Measurements from ENCODE around the gene SRP19.

The SRP19 gene

GRCh38 chr5:112870966-112871365 lies 9.9 kb downstream of the SRP19 start:
- no peak for ATAC-seq
- TF ChIP-seq ARNTL (CRISPR knock-in tag; IDR thresholded peaks at IDR 0.05; ENCODE audit: borderline replicate concordance, low read depth): no peak

GRCh38 chr5:112876362-112876761 lies 15.3 kb downstream of the SRP19 start:
- TF ChIP-seq GLIS3 (CRISPR knock-in tag; IDR thresholded peaks at IDR 0.05) (no peak), PATZ1 (CRISPR knock-in tag; IDR thresholded peaks at IDR 0.05; ENCODE audit: borderline replicate concordance) (no peak), CSRNP3 (CRISPR knock-in tag; IDR thresholded peaks at IDR 0.05) (no peak), TOX (CRISPR knock-in tag; IDR thresholded peaks at IDR 0.05; ENCODE audit: borderline replicate concordance) (no peak), ZFP30 (CRISPR knock-in tag; IDR thresholded peaks at IDR 0.05) (no peak), ZNF565 (CRISPR knock-in tag; conservative IDR thresholded peaks at IDR 0.05; ENCODE audit: low read depth) (no peak), RARB (CRISPR knock-in tag; IDR thresholded peaks at IDR 0.05) (no peak), PPARA (CRISPR knock-in tag; IDR thresholded peaks at IDR 0.05; ENCODE audit: borderline replicate concordance) (no peak), ARNTL (CRISPR knock-in tag; IDR thresholded peaks at IDR 0.05; ENCODE audit: borderline replicate concordance, low read depth) (no peak), ZC3H10 (CRISPR knock-in tag; IDR thresholded peaks at IDR 0.05) (no peak), POU6F1 (CRISPR knock-in tag; IDR thresholded peaks at IDR 0.05; ENCODE audit: borderline replicate concordance, low read depth) (no peak), ZFP3 (CRISPR knock-in tag; IDR thresholded peaks at IDR 0.05) (no peak)
- ATAC-seq: no peak

- no peak for TF ChIP-seq ZFP30 (CRISPR knock-in tag; IDR thresholded peaks at IDR 0.05)
- TF ChIP-seq POU6F1 (CRISPR knock-in tag; IDR thresholded peaks at IDR 0.05; ENCODE audit: borderline replicate concordance, low read depth): no peak
- no peak for TF ChIP-seq CSDC2 (CRISPR knock-in tag; IDR thresholded peaks at IDR 0.05)
- no peak for TF ChIP-seq ARNTL (CRISPR knock-in tag; IDR thresholded peaks at IDR 0.05; ENCODE audit: borderline replicate concordance, low read depth)
- TF ChIP-seq BACH2 (CRISPR knock-in tag; IDR thresholded peaks at IDR 0.05; ENCODE audit: borderline replicate concordance): no peak
- TF ChIP-seq PPARA (CRISPR knock-in tag; IDR thresholded peaks at IDR 0.05; ENCODE audit: borderline replicate concordance): no peak
- TF ChIP-seq ZNF8 (CRISPR knock-in tag; IDR thresholded peaks at IDR 0.05): no peak
- TF ChIP-seq CSRNP3 (CRISPR knock-in tag; IDR thresholded peaks at IDR 0.05): no peak
- TF ChIP-seq ESRRG (CRISPR knock-in tag; IDR thresholded peaks at IDR 0.05): no peak
- no peak for TF ChIP-seq TSHZ2 (CRISPR knock-in tag; IDR thresholded peaks at IDR 0.05)
- TF ChIP-seq RARB (CRISPR knock-in tag; IDR thresholded peaks at IDR 0.05): no peak
- no peak for TF ChIP-seq TCF4 (CRISPR knock-in tag; IDR thresholded peaks at IDR 0.05; ENCODE audit: borderline replicate concordance)
- no peak for TF ChIP-seq SNAI2 (CRISPR knock-in tag; IDR thresholded peaks at IDR 0.05)
- no peak for TF ChIP-seq GLIS3 (CRISPR knock-in tag; IDR thresholded peaks at IDR 0.05)
- TF ChIP-seq CREB5 (CRISPR knock-in tag; IDR thresholded peaks at IDR 0.05; ENCODE audit: low read depth): no peak
- ATAC-seq: no peak
Measured at GRCh38 chr5:112878101-112878500, 17.0 kb downstream of the SRP19 start.

Data from SK-N-SH treated with all-trans-retinoic acid at 6 μM for 48 hours (cell line).